Neutrophil (primary cell): Measurements from ENCODE around the gene MESP2.
A peak's percentile ranks its signal among the peaks of the same experiment; 100 is the strongest.

Source experiments
- H3K27ac ChIP-seq: fragments of 200-600 bp; sonication (generic); 2 replicates; pipeline ENCODE4 v1.5.1; 2016; ENCODE audit warnings: mild to moderate bottlenecking, moderate library complexity
- H3K27me3 ChIP-seq: fragments of 200-600 bp; sonication (generic); 2 replicates; pipeline ENCODE4 v1.6.0; 2016; ENCODE audit warnings: mild to moderate bottlenecking
- H3K36me3 ChIP-seq: fragments of 200-600 bp; sonication (generic); 2 replicates; pipeline ENCODE4 v1.5.1; 2017
- H3K4me1 ChIP-seq, 2 experiments: fragments of 200-600 bp in 1 of 2; sonication (generic) in 1 of 2; 1 replicate in 1 of 2; 2 replicates in 1 of 2; pipeline versions ENCODE4 v1.5.1 to v1.6.1; 2013 to 2016; ENCODE audit warnings: low read depth in 1 of 2, low read length in 1 of 2, mild to moderate bottlenecking in 1 of 2, moderate library complexity in 1 of 2; ENCODE audit not compliant: control insufficient read depth in 1 of 2, insufficient read depth in 1 of 2
- H3K4me3 ChIP-seq, 2 experiments: fragments of 200-600 bp in 1 of 2; sonication (generic) in 1 of 2; 1 replicate in 1 of 2; 2 replicates in 1 of 2; pipeline ENCODE4 v1.5.1; 2013 to 2016; ENCODE audit warnings: low read depth in 1 of 2, low read length in 1 of 2, mild to moderate bottlenecking in 1 of 2, moderate library complexity in 1 of 2
- H3K9me3 ChIP-seq: fragments of 200-600 bp; sonication (generic); 2 replicates; pipeline ENCODE4 v1.5.1; 2016
- CTCF ChIP-seq: fragments of 200-600 bp; sonication (generic); IDR thresholded peaks from 2 replicates; pipeline ENCODE4 v1.5.1; 2016; ENCODE audit warnings: antibody characterized with exemption

Gene MESP2

GRCh38 chr15:89747708-89748682 lies 28.1 kb upstream of the MESP2 start:
- Histone ChIP-seq H3K27me3 (peaks cover 50% of the 10 kb centered on the region), H3K27ac (no peak overlapping the region), H3K36me3 (no peaks in the 10 kb centered on the region), H3K9me3 (no peaks in the 10 kb centered on the region), H3K4me3 (no peak overlapping the region), H3K4me1 (peaks cover 14 to 18% of the 10 kb centered on the region in 2 experiments)
- no peak for TF ChIP-seq CTCF

GRCh38 chr15:89749054-89749453 lies 27.1 kb upstream of the MESP2 start:
- Histone ChIP-seq H3K9me3 (no peaks in the 10 kb centered on the region), H3K4me3 (no peak overlapping the region), H3K27me3 (peaks cover 50% of the 10 kb centered on the region), H3K27ac (no peak overlapping the region), H3K36me3 (no peaks in the 10 kb centered on the region), H3K4me1 (peaks cover 14 to 18% of the 10 kb centered on the region in 2 experiments)
- TF ChIP-seq CTCF, result no peak

GRCh38 chr15:89749526-89749925 lies 26.6 kb upstream of the MESP2 start:
- Histone ChIP-seq H3K27me3 (peaks cover 50% of the 10 kb centered on the region), H3K36me3 (no peaks in the 10 kb centered on the region), H3K27ac (no peak overlapping the region), H3K9me3 (no peaks in the 10 kb centered on the region), H3K4me3 (no peak overlapping the region), H3K4me1 (peaks cover 14 to 18% of the 10 kb centered on the region in 2 experiments)
- TF ChIP-seq CTCF, result no peak

- no peaks in the 10 kb centered on the region for H3K36me3 ChIP-seq
- peaks cover 50% of the 10 kb centered on the region for H3K27me3 ChIP-seq
- TF ChIP-seq CTCF, result no peak
- peak overlapping the region; percentile 63 to 75 for H3K4me3 ChIP-seq
- peaks cover 14 to 18% of the 10 kb centered on the region in 2 experiments for H3K4me1 ChIP-seq
- H3K9me3 ChIP-seq, result no peaks in the 10 kb centered on the region
- H3K27ac ChIP-seq, result peak overlapping the region; percentile 38
Measured at GRCh38 chr15:89749951-89750559, 26.1 kb upstream of the MESP2 start.

GRCh38 chr15:89750560-89751542 lies 25.3 kb upstream of the MESP2 start, which contains the start of gene MESP1:
TSS of gene MESP1 (minus strand) at chr15:89751249. CDS start at chr15:89751231, 18 bp downstream.
- peak within 1 kb of the TSS; percentile 38 for H3K27ac ChIP-seq

More at GRCh38 chr15:89750560-89751542, 25.3 kb upstream of the MESP2 start, which contains the start of gene MESP1:
- peak; percentile 97 for TF ChIP-seq CTCF
- Histone ChIP-seq H3K4me1 (peaks cover 14 to 18% of the 10 kb centered on the region in 2 experiments), H3K9me3 (no peaks in the 10 kb centered on the region), H3K4me3 (peak within 1 kb of the TSS; percentile 63 to 75), H3K36me3 (no peaks in the 10 kb centered on the region), H3K27me3 (peaks cover 50% of the 10 kb centered on the region)
